ENCODE results near the gene CDH13.

DNA sequence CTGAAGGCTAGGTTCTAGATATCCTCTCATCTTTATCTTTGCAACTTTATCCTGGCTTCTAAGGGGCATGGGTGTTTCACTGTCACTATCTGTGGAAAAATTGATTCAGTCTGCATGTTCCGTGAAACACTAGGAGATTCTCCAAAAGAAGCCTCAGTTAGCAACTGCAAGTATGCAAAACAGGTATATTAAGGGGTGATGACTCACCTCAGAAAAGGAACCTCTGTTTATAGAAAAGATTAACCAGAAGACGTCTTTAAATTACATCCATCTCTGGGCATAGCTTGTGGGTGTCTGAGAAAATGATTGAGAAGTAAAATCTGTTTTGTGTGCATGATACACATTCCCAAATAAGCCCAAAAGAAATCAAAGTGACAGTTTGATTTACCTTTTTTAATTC is 827.2 kb downstream of the CDH13 start:
- TF ChIP-seq CREB1 (CRISPR knock-in tag; IDR thresholded peaks at IDR 0.05; ENCODE audit: low read depth): no peak
- no peak for TF ChIP-seq CTCF (conservative IDR thresholded peaks at IDR 0.05; ENCODE audit: low read depth in 2 of 2)
- no peak for TF ChIP-seq POLR2AphosphoS5 (IDR thresholded peaks at IDR 0.05; ENCODE audit: low read depth)
- TF ChIP-seq JUNB (IDR thresholded peaks at IDR 0.05; ENCODE audit: unreplicated experiment): no peak
- no peak for TF ChIP-seq EZH2 (IDR thresholded peaks at IDR 0.05; ENCODE audit: low read depth, unreplicated experiment)
- TF ChIP-seq EZH2phosphoT487 (IDR thresholded peaks at IDR 0.05; ENCODE audit: unreplicated experiment): no peak
- TF ChIP-seq REST (IDR thresholded peaks at IDR 0.05; ENCODE audit: unreplicated experiment): no peak
- TF ChIP-seq NANOG (IDR thresholded peaks at IDR 0.05; ENCODE audit: borderline replicate concordance): no peak
- TF ChIP-seq ETS1 (IDR thresholded peaks at IDR 0.05): no peak
- no peak for TF ChIP-seq ZNF114 (CRISPR knock-in tag; IDR thresholded peaks at IDR 0.05)

Measured in GM23338 (cell line).